ENCODE results near the gene TADA1.

The TADA1 gene

GRCh38 chr1:166875734-166876539 lies at the start of gene TADA1:
Gene TADA1, minus strand, starts transcription at chr1:166876264. Its CDS starts 31 bp downstream, at chr1:166876233.
- peak; percentile 97 to 98 for DNase-seq (ENCODE audit: low read depth in 2 of 2)

GRCh38 chr1:166924823-166925541 lies 48.9 kb upstream of the TADA1 start:
- DNase-seq (ENCODE audit: low read depth in 2 of 2): no peak

- DNase-seq (ENCODE audit: low read depth in 2 of 2): no peak
Measured at GRCh38 chr1:166920561-166921475, 44.8 kb upstream of the TADA1 start.

- no peak for DNase-seq (ENCODE audit: low read depth in 2 of 2)
Measured at GRCh38 chr1:166918956-166919316, 42.9 kb upstream of the TADA1 start.

GRCh38 chr1:166918088-166918955 lies 42.3 kb upstream of the TADA1 start:
- no peak for DNase-seq (ENCODE audit: low read depth in 2 of 2)

- no peak for DNase-seq (ENCODE audit: low read depth in 2 of 2)
Measured at GRCh38 chr1:166915941-166916340, 39.9 kb upstream of the TADA1 start.

GRCh38 chr1:166915042-166915441 lies 39.0 kb upstream of the TADA1 start:
- DNase-seq (ENCODE audit: low read depth in 2 of 2): no peak

GRCh38 chr1:166914111-166914510 lies 38.0 kb upstream of the TADA1 start:
- DNase-seq (ENCODE audit: low read depth in 2 of 2): no peak

- DNase-seq (ENCODE audit: low read depth in 2 of 2): no peak
Measured at GRCh38 chr1:166911624-166912023, 35.6 kb upstream of the TADA1 start.

- peak; percentile 42 to 45 for DNase-seq (ENCODE audit: low read depth in 2 of 2)
Measured at GRCh38 chr1:166910396-166910994, 34.4 kb upstream of the TADA1 start.

GRCh38 chr1:166908942-166909341 lies 32.9 kb upstream of the TADA1 start:
- no peak for DNase-seq (ENCODE audit: low read depth in 2 of 2)

GRCh38 chr1:166907763-166908162 lies 31.7 kb upstream of the TADA1 start:
- DNase-seq (ENCODE audit: low read depth in 2 of 2): no peak

- no peak for DNase-seq (ENCODE audit: low read depth in 2 of 2)
Measured at GRCh38 chr1:166907051-166907450, 31.0 kb upstream of the TADA1 start.

GRCh38 chr1:166906647-166907046 lies 30.6 kb upstream of the TADA1 start:
- DNase-seq (ENCODE audit: low read depth in 2 of 2): no peak

- no peak for DNase-seq (ENCODE audit: low read depth in 2 of 2)
Measured at GRCh38 chr1:166905900-166906299, 29.8 kb upstream of the TADA1 start.

GRCh38 chr1:166905136-166905535 lies 29.1 kb upstream of the TADA1 start:
- no peak for DNase-seq (ENCODE audit: low read depth in 2 of 2)

- DNase-seq (ENCODE audit: low read depth in 2 of 2): no peak
Measured at GRCh38 chr1:166903232-166903631, 27.2 kb upstream of the TADA1 start.

- DNase-seq (ENCODE audit: low read depth in 2 of 2): no peak
Measured at GRCh38 chr1:166902279-166902678, 26.2 kb upstream of the TADA1 start.

GRCh38 chr1:166900987-166901386 lies 24.9 kb upstream of the TADA1 start:
- no peak for DNase-seq (ENCODE audit: low read depth in 2 of 2)

GRCh38 chr1:166899769-166900168 lies 23.7 kb upstream of the TADA1 start:
- DNase-seq (ENCODE audit: low read depth in 2 of 2): no peak

- no peak for DNase-seq (ENCODE audit: low read depth in 2 of 2)
Measured at GRCh38 chr1:166895766-166896165, 19.7 kb upstream of the TADA1 start.

All from stimulated activated CD8-positive, alpha-beta memory T cell treated with anti-CD3 and anti-CD28 coated beads, Interleukin-15, amount 100 ng/mL, for 48 hours (primary cell).